ENCODE measurements around the gene TRAK1.

TRAK1 gene

DNA sequence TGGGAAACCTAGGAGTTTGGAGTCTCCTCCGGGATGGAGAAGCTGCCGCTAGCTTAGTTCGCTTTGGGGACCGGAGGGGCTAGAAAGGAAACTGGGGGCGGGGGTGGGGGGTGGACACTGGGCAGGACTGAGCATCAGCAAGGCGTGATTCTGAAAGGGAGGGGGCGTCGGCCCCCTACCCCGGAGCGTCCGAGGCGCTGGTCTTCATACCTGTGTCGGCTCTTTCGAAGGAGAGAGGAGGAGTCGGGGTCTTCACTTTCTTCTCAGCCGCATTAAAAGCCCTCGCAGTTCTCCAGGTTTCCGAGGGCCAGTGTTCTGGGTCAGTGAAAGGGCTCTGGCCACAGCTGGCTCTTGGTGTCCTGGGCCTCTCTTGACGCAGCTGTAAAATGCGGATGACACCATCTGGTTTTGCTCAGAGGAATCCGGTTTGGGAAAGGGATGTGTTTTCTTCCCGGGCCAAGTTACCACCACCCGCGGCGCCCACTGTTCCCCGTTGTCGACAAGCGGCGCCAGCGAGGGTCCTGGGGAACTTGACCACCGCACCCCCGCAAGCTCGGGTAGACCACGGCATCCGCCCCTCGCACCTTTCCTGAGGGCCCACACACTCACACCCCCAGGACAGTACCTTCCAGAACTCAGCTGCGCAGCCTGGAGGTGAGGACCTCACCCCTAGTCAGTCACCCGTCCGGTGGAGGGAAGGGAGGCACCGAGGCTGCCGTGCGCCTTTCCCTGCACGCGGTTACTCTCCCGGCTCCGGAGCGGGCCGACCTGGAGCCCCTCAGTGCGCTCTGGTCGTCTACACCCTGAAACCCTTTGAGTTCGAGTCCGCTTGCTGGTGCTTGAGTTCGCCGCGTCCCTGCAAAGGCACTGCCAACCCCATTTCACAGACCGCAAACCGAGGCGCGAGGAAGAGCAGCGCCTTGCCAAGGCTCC is 174.2 kb downstream of the TRAK1 start:
- DNase-seq (ENCODE audit: low read depth, low spot score) = no peak
- Histone ChIP-seq H3K4me3 (ENCODE audit: low read length) (no peak overlapping the region), H3K4me1 (ENCODE audit: control insufficient read depth, insufficient read depth, low read length) (no peaks in the 10 kb centered on the region), H3K27ac (ENCODE audit: low read length) (no peak overlapping the region), H3K27me3 (ENCODE audit: control insufficient read depth, insufficient read depth, low read length) (peaks cover 8% of the 10 kb centered on the region), H3K9me3 (ENCODE audit: control insufficient read depth, insufficient read depth, low read length) (no peaks in the 10 kb centered on the region), H3K36me3 (ENCODE audit: control insufficient read depth, insufficient read depth, low read length) (no peaks in the 10 kb centered on the region)
- no CpG with 5 or more reads among the region's 60 CpGs for WGBS (ENCODE audit: insufficient coverage, insufficient read length)

GRCh38 chr3:42266085-42266484 is 174.9 kb downstream of the TRAK1 start, which contains the start of gene CCK:
CCK (minus strand) TSS chr3:42266185; CDS start chr3:42263630, 2,555 bp downstream.
- no peaks in the 10 kb centered on the region for H3K36me3 ChIP-seq (ENCODE audit: control insufficient read depth, insufficient read depth, low read length)
- no peaks in the 10 kb centered on the region for H3K9me3 ChIP-seq (ENCODE audit: control insufficient read depth, insufficient read depth, low read length)
- no peak within 1 kb of the TSS for H3K4me3 ChIP-seq (ENCODE audit: low read length)
- no CpG with 5 or more reads among the region's 16 CpGs for WGBS (ENCODE audit: insufficient coverage, insufficient read length)
- H3K4me1 ChIP-seq (ENCODE audit: control insufficient read depth, insufficient read depth, low read length) = no peaks in the 10 kb centered on the region
- H3K27ac ChIP-seq (ENCODE audit: low read length) = no peak within 1 kb of the TSS
- peaks cover 8% of the 10 kb centered on the region for H3K27me3 ChIP-seq (ENCODE audit: control insufficient read depth, insufficient read depth, low read length)
- no peak for DNase-seq (ENCODE audit: low read depth, low spot score)

DNA sequence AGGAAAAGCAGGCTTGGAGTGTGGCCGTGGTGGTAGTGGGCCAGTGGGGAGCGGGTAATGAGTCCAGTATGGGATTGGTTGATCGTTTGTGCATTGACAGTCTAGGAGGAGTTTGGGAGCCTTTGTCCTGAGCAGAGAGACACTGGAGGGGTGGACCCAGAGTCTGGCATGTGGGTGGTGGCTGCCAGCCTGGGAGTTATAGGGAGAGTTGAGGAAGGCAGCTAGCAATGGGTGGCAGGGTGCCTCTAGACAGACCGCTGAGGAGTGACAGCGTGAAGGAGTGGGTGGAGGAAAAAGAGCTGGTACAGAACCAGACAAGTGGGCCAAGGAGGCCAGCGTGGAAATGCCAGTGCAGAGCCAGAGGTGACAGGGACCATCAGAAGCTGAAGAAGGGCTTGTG is 176.7 kb downstream of the TRAK1 start:
- peaks cover 8% of the 10 kb centered on the region for H3K27me3 ChIP-seq (ENCODE audit: control insufficient read depth, insufficient read depth, low read length)
- H3K27ac ChIP-seq (ENCODE audit: low read length) = no peak overlapping the region
- no peaks in the 10 kb centered on the region for H3K9me3 ChIP-seq (ENCODE audit: control insufficient read depth, insufficient read depth, low read length)
- H3K4me1 ChIP-seq (ENCODE audit: control insufficient read depth, insufficient read depth, low read length) = no peaks in the 10 kb centered on the region
- no peak overlapping the region for H3K4me3 ChIP-seq (ENCODE audit: low read length)
- no peak for DNase-seq (ENCODE audit: low read depth, low spot score)
- WGBS (ENCODE audit: insufficient coverage, insufficient read length) = no CpG with 5 or more reads among the region's 6 CpGs
- H3K36me3 ChIP-seq (ENCODE audit: control insufficient read depth, insufficient read depth, low read length) = no peaks in the 10 kb centered on the region

DNA sequence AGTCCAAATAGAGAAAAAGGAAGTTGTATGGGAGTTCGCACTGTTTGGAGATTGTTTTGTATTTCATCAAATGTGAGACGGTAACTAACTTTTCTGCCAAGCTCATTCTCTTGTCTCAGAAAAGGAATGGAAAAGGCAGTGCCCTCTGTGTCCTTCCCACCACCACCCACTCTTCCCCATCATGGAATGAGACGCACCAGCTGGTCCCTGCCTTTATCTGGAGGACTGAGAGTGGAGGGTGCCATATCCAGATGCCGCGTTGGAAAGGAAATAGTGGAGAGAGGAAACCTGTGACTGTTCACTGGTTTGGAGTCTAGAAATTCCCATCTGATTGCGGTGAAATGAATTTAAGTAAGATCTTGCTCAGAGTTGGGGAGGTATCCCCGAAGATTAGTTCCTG is 178.5 kb downstream of the TRAK1 start:
- Histone ChIP-seq H3K27me3 (ENCODE audit: control insufficient read depth, insufficient read depth, low read length) (no peaks in the 10 kb centered on the region; the same call in none of the 2 replicates), H3K9me3 (ENCODE audit: control insufficient read depth, insufficient read depth, low read length) (no peaks in the 10 kb centered on the region), H3K36me3 (ENCODE audit: control insufficient read depth, insufficient read depth, low read length) (no peaks in the 10 kb centered on the region), H3K27ac (ENCODE audit: low read length) (no peak overlapping the region), H3K4me1 (ENCODE audit: control insufficient read depth, insufficient read depth, low read length) (no peaks in the 10 kb centered on the region), H3K4me3 (ENCODE audit: low read length) (no peak overlapping the region)
- no peak for DNase-seq (ENCODE audit: low read depth, low spot score)
- no CpG with 5 or more reads among the region's 7 CpGs for WGBS (ENCODE audit: insufficient coverage, insufficient read length)

- no peaks in the 10 kb centered on the region; the same call in 1 of the 2 replicates for H3K27me3 ChIP-seq (ENCODE audit: control insufficient read depth, insufficient read depth, low read length)
- no peak for DNase-seq (ENCODE audit: low read depth, low spot score)
- no peak overlapping the region for H3K27ac ChIP-seq (ENCODE audit: low read length)
- no peaks in the 10 kb centered on the region for H3K9me3 ChIP-seq (ENCODE audit: control insufficient read depth, insufficient read depth, low read length)
- no peaks in the 10 kb centered on the region for H3K36me3 ChIP-seq (ENCODE audit: control insufficient read depth, insufficient read depth, low read length)
- H3K4me1 ChIP-seq (ENCODE audit: control insufficient read depth, insufficient read depth, low read length) = no peaks in the 10 kb centered on the region
- WGBS (ENCODE audit: insufficient coverage, insufficient read length) = no CpG with 5 or more reads among the region's 1 CpG
- no peak overlapping the region for H3K4me3 ChIP-seq (ENCODE audit: low read length)
These were observed 179.4 kb downstream of the TRAK1 start for GRCh38 chr3:42270561-42270960.

- H3K27me3 ChIP-seq (ENCODE audit: control insufficient read depth, insufficient read depth, low read length) = no peaks in the 10 kb centered on the region; the same call in 1 of the 2 replicates
- no peak overlapping the region for H3K4me3 ChIP-seq (ENCODE audit: low read length)
- H3K27ac ChIP-seq (ENCODE audit: low read length) = no peak overlapping the region
- H3K36me3 ChIP-seq (ENCODE audit: control insufficient read depth, insufficient read depth, low read length) = no peaks in the 10 kb centered on the region
- H3K9me3 ChIP-seq (ENCODE audit: control insufficient read depth, insufficient read depth, low read length) = no peaks in the 10 kb centered on the region
- no peak for DNase-seq (ENCODE audit: low read depth, low spot score)
- no peaks in the 10 kb centered on the region for H3K4me1 ChIP-seq (ENCODE audit: control insufficient read depth, insufficient read depth, low read length)
These were observed 180.6 kb downstream of the TRAK1 start for GRCh38 chr3:42271786-42272185.

DNA sequence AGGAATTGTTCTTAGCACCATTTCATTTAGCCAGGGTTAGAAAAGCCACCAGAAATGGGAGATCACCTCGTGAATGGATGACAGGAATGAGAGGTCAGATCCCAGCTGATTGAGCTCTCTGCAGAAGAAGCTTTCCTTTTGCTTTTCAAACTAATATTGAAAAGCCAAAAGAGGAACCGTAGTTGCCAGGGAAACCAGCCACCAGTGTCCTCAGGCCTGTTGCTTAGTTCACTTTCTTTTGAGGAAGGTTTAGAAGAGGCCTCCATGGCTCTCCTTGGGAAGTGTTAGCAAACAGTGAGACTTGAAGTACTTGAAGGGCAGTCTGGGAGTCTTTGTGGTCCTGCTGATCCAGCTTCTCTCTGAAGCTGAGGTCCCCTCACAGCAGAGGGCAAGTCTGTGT is 182.2 kb downstream of the TRAK1 start:
- Histone ChIP-seq H3K36me3 (ENCODE audit: control insufficient read depth, insufficient read depth, low read length) (no peaks in the 10 kb centered on the region), H3K9me3 (ENCODE audit: control insufficient read depth, insufficient read depth, low read length) (no peaks in the 10 kb centered on the region), H3K27ac (ENCODE audit: low read length) (no peak overlapping the region), H3K4me3 (ENCODE audit: low read length) (no peak overlapping the region), H3K4me1 (ENCODE audit: control insufficient read depth, insufficient read depth, low read length) (no peaks in the 10 kb centered on the region), H3K27me3 (ENCODE audit: control insufficient read depth, insufficient read depth, low read length) (no peaks in the 10 kb centered on the region; the same call in 1 of the 2 replicates)
- no peak for DNase-seq (ENCODE audit: low read depth, low spot score)
- WGBS (ENCODE audit: insufficient coverage, insufficient read length) = no CpG with 5 or more reads among the region's 2 CpGs

GRCh38 chr3:42274266-42274665 is 183.1 kb downstream of the TRAK1 start:
- no peak overlapping the region for H3K4me3 ChIP-seq (ENCODE audit: low read length)
- H3K36me3 ChIP-seq (ENCODE audit: control insufficient read depth, insufficient read depth, low read length) = no peaks in the 10 kb centered on the region
- no peak for DNase-seq (ENCODE audit: low read depth, low spot score)
- H3K27ac ChIP-seq (ENCODE audit: low read length) = no peak overlapping the region
- H3K27me3 ChIP-seq (ENCODE audit: control insufficient read depth, insufficient read depth, low read length) = no peaks in the 10 kb centered on the region
- H3K4me1 ChIP-seq (ENCODE audit: control insufficient read depth, insufficient read depth, low read length) = no peaks in the 10 kb centered on the region
- no peaks in the 10 kb centered on the region for H3K9me3 ChIP-seq (ENCODE audit: control insufficient read depth, insufficient read depth, low read length)

DNA sequence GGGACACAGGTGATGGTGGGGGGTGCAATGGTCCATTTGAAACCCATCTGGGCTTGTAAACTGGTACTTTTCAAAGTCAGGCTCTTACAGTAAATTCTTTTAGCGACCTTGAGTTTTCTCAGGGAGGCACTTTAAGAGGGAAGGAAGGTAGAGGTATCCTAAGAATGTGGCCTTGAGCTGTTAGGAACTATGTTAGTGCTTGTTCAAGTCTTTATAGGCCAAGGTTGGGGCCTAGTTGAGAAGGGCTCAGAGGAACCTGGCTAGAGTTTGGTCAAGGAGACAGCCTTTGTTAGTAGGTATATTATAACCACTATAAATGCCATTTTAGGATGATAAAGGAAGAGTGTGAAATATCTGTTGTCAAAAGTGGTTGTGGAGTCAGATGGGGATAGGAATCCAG is 184.1 kb downstream of the TRAK1 start:
- no peak overlapping the region for H3K4me3 ChIP-seq (ENCODE audit: low read length)
- H3K36me3 ChIP-seq (ENCODE audit: control insufficient read depth, insufficient read depth, low read length) = no peaks in the 10 kb centered on the region
- peaks cover 3% of the 10 kb centered on the region; the same call in 1 of the 2 replicates for H3K9me3 ChIP-seq (ENCODE audit: control insufficient read depth, insufficient read depth, low read length)
- DNase-seq (ENCODE audit: low read depth, low spot score) = no peak
- H3K27me3 ChIP-seq (ENCODE audit: control insufficient read depth, insufficient read depth, low read length) = no peaks in the 10 kb centered on the region
- no peaks in the 10 kb centered on the region for H3K4me1 ChIP-seq (ENCODE audit: control insufficient read depth, insufficient read depth, low read length)
- no CpG with 5 or more reads among the region's 1 CpG for WGBS (ENCODE audit: insufficient coverage, insufficient read length)
- H3K27ac ChIP-seq (ENCODE audit: low read length) = no peak overlapping the region
